ENCODE data around the gene NXN.
"Not testable (repeated sequence)": the region's sequence is repeated elsewhere in the genome, so short reads cannot be mapped to it uniquely, and the experiment has no call there.

NXN gene

DNA sequence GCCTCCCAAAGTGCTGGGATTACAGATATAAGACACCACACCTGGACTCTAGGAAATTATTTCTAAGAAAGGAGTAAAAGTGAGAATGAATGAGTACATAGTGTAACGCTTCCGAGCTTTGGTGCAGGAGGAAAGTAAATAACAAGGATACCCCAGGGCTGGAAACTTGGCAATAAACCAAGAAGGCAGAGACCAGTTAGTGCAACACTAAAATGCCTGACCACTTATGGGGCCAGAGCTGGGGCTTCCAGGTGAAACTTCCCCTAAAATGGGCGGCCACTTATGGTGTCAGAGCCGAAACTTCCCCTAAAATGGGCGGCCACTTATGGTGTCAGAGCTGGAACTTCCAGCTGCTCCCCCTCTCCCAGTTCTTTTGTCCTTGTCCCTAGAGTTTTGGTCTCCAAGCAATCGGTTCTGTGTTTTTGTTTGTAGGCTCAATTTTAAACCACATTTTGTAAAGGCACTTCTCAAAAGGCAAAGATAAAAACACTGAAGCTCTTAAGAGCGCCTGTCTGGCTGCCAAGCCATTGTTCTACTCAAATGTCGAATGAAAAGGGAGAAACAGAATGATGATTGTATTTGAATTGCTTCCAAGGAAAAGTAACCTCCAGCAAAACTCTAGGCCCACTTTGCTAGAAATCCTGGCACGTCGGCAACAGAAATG lies 63.9 kb downstream of the NXN start:
- peak; percentile 84 for DNase-seq

DNA sequence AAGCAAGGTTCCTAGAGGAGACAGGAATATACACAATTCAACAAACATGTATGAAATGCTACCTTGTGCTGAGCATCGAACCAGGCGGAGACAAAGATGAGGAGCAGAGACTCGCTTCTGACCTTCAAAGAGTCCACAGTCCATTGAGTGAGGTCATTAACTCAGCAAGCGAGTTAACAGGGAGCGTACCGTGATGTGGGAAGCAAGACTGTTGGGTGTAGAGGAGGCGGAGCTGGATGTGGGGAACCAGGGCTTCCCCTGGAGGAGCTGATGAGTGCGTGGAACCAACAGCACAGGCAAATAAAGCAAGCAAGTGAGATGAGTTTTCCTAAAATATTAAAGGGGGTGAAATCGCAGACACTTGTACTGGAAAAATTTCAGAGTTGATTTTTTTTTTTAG lies 65.0 kb downstream of the NXN start:
- no peak for DNase-seq

DNA sequence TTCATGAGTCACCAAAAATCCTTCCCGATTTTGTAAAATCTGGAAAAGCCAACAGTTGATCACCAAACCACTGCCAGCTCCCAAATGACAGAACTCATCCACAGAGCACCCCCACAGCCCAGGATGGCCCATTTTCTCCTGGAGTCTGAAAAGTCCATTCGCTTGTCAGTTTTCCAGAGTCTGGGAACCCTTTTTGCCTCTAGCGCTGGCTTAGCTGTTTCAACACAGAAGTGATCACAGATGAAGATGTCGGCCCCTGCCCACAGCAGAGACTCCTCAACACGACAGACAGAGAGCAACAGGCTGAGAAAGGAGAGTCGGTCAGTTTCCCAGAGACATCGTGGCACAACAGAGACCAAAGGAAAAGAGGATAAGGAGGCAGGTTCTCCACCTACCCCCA lies 66.4 kb downstream of the NXN start:
- no peak for DNase-seq

DNA sequence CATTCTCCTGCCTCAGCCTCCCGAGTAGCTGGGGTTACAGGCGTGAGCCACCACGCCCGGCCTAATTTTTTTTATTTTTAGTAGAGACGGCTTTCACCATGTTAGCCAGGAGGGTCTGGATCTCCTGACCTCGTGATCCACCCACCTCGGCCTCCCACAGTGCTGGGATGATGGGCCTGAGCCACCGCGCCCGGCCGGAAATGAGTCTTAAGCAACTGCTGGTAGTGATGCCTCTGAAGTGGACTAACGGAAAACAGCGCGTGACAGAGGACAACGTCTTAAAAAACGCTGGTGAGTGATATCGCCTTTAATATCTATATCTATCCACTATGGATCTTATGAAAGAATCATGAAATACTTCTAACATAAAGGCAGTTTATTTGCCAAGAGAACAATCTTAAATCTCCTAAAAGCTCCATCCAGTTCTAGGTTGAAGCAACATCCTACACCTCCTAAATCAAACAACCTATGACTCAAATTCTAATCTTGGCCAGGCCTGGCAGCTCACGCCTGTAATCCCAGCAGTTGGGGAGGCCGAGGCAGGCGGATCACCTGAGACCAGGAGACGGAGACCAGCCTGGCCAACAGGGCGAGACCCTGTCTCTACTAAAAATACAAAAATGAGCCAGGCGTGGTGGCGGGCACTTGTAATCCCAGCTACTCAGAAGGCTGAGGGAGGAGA lies 69.8 kb downstream of the NXN start:
- no peak for DNase-seq

DNA sequence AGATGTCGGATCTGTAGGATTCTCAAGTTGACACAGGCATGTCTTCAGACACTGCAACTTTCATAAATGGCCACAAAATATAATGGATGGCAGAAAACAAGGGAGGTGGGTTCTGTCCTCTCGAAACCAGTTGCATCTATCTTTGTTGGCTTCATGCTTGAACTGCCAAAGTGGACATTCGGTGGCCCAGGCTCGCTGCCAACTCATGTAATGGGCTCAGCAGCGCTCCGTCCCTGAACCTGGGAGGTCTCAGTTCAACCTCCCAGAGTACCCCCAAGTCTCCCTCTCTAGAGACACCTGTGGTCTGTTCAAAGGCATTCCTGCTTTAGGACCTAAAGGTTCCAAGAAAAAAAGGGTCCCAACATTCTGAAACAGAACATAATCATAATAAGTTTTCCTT lies 71.9 kb downstream of the NXN start:
- no peak for DNase-seq

DNA sequence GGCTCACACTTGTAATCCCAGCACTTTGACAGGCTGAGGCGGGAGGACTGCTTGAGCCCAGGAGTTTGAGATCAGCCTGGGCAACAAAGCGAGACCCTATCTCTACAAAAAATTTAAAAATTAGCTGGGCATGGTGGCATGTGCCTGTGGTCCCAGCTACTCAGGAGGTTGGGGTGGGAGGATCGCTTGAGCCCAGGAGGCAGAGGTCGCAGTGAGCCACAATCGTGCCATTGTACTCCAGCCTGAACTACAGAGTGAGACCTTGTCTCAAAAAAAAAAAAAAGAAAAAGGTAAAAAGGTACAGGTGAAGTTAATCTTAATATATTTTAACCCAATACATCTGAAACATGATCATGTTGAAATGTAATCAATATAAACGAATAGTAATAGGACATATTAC lies 73.9 kb downstream of the NXN start:
- not testable (repeated sequence) for DNase-seq

- peak; percentile 56 for DNase-seq
Measured at GRCh38 chr17:903691-904481, 75.7 kb downstream of the NXN start.

DNA sequence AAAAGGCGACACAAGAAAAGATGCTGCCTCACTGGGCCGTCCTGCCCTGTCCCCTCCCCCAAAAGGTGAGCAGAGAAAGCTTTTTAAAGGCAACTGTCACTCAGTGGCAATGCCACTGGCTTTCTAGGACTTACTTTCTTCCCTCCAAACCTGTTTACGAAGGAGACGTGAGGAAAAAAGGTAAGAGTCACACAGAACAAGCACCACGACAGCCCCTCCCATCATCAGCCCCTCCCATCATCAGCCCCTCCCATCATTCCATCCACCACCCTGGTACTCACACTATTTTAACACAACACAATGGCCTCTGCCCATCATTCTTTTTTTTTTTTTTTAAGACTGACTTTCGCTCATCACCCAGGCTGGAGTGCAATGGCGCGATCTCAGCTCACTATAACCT lies 77.1 kb downstream of the NXN start:
- no peak for DNase-seq

DNA sequence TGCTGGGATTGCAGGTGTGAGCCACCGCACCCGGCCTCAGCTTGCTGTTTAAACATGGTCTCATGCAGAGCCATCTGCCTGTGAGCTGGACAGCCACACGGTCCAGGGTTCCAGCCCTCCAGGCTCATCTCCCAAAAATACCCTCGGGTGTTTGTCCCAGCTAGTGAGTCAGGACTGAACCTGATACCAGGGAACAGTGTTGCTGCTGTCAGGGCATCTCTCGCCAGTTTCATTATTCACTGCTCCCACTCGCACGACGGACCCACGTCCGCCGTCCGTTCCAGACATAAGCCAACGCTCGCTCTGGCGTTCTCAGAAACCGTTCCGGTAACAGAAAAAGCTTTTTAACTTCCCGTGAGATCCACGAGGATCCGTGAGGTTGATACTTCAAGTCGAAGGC lies 77.6 kb downstream of the NXN start:
- no peak for DNase-seq

DNA sequence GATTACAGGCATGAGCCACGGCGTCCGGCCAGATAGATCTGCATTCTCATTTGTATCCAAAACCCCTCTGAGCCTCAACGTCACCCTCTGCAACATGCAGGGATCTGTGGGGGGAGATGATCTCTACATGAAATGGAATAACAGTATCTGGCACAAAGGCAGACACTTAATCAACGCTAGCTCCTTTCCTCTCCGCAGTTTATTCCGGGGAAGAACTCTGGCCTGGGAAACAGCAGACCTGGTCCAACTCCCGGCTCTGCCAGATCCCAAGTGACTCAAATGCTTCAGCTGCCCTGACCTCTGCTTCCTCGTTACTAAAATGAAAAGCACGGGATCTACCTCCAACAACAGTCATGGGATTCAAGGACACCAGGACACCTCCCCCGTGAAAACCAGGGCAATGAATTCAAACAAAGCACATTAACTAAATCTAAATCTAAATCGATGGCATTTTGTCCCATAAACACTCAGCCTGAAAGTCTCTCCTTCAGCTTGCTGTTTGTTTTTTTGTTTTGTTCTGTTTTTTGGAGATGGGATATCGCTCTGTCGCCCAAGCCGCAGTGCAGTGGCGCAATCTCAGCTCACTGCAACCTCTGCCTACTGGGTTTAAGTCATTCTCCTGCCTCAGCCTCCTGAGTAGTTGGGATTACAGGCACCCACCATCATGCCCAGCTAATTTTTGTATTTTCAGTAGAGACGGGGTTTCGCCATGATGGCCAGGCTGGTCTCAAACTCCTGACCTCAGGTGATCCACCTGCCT lies 78.2 kb downstream of the NXN start:
- no peak for DNase-seq

DNA sequence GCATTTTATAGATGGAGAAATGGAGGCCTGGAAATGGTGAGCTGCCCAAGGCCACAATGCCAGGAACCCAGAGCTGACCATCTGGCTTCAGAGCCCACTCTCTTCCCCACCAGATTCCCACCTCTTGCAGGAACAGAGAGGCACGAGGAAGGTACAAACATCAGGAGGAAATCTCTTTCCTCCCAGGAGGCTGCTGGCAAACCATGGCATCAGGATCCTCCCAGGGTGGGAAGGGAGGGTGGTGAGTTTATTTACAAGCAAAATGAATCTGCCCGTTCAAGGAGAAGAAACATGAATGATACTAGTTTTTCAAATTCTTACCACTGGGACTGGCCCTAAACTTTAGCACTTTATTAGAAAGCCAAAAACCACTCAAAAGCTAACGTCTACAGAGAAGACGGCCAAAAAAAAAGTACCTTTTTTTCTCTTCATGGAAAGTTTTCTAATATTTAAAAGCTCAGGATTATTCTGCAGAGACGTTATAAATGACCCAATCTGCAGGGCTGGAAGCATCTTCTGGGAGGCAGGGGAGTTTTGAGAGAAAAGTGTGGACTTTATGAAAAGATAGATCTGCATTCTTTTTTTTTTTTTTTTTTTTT lies 79.1 kb downstream of the NXN start:
- DNase-seq = peak; percentile 33

- no peak for DNase-seq
Measured at GRCh38 chr17:897970-898619, 81.5 kb downstream of the NXN start.

GRCh38 chr17:896953-897661 lies 82.5 kb downstream of the NXN start:
- DNase-seq = peak; percentile 86

DNA sequence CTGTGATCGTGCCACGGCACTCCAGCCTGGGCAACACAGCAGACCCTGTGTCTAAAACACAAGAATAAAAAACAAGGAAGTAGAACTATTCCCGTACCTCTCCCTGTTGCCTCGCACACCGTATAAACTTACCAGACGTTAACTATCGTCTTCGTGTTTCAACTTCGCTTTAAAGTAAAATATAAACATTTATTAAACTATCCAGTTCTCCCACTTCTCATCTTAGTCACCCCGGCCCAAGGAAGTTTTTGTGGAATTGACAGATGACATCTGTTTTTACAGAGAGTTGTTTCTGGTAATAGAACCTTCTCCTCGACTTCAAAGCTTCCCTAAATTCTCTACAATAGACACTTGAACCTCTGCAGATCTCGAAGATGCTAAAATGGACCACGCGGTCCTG lies 83.1 kb downstream of the NXN start:
- DNase-seq = no peak

DNA sequence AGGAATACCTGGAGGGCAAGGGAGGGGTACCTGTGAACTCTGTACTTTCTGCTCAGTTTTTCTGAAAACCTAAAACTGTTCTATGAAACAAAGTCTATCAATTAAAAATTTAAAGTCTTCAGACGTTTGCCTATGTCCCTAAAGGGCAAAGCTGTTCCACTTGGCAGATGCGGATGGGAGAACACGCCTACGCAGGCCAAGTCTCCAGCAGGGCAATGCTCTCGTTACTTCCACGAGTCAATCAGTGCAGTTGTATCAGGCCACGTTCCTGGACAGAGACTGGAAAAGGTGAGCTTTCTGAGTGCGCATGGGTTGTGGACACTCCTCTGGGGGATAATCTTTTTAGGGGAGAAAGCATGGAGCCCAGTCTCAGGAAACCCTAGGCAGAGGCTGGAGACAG lies 86.6 kb downstream of the NXN start:
- no peak for DNase-seq

DNA sequence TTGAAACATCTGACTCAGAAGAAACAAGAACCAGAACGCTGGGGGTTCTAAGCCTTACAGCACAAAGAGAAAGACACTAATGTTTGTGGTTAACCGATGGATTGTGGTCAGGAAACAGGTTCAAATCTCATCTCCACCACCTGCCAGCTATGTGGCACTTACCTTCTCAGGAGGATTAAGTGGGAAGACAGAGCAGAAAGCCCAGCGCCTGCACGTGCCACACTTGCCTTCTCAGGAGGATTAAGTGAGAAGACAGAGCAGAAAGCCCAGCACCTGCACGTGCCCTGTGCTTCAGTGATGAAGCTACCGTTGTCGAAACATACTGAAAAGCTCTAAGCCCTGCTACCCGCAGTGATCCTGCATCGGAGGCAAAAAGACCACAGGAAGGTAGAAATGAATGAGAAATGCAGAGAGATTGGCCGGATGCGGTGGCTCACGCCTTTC lies 90.6 kb downstream of the NXN start:
- DNase-seq = no peak

DNA sequence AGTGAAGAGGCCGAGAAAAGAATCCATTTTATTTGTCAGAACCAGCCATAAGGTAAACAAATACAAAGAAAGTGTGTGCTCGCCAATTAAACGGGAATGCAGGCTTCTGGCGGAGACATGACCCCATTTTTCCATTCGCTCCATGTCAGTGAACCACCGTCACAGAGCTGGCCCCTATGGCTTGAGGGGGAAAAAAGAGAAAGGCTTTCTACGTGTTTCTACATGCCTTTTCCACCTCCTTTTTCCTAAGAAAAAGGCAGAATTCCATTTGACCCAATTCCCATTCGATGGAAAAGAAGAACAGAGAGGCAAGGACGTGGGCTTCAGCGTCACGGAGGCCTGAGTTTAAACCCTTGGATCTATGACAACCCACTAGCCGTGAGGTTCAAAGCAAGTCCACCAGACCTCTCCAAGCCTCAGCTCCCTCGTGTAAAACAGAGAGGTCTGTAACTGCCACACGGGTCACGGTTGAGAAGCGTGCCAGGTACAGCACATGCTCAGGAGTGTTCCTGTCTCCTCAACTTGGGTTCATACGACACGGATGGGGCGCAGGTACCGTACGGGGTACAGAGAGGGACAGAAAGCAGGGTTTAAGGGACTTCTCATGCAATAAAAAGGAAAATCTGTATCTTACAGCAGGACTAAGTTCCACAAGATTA lies 91.9 kb downstream of the NXN start:
- peak; percentile 74 for DNase-seq

- DNase-seq = peak; percentile 70
Measured at GRCh38 chr17:885971-886571, 93.5 kb downstream of the NXN start.

DNA sequence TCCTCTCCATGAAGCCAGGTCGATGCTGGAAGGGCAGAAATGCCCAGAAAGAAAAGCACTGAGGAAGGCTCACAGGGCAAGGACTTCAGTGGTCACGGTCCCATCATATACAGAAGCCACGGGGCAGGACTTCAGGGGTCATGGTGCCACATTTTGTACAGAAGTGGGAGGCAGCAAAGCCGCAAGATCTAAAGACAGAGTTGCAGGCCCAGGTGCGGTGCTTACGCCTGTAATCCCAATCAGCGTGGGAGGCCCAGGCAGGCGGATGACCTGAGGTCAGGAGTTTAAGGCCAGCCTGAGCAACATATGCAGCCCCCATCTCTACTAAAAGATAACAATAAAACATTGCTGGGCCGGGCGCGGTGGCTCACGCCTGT lies 96.0 kb downstream of the NXN start:
- no peak for DNase-seq

GRCh38 chr17:882827-883585 lies 96.6 kb downstream of the NXN start:
- peak; percentile 90 for DNase-seq
